Activated CD4-positive, alpha-beta T cell treated with anti-CD3 and anti-CD28 coated beads for 36 hours (primary cell): ENCODE data around the gene ADAMTS17. TPM values are rescaled to one million over a fixed set of nuclear protein-coding genes. Genes with fewer than 3 reads are reported as not detected.

Experiments
- ATAC-seq: fragments of 200-7000 bp; cut with Tn5 transposase; one replicate; pipeline ENCODE4 v1.10.0; 2021; ENCODE audit warnings: mild to moderate bottlenecking, moderate library complexity
- CTCF ChIA-PET: fragments of 350-600 bp; sonication (Branson Sonifier 250); formaldehyde crosslinking; loops from one replicate; lab custom pipeline; 2021; ENCODE audit warnings: antibody characterized with exemption; lab: Charles Lee
- POLR2A ChIA-PET: fragments of 350-600 bp; sonication (Branson Sonifier 250); formaldehyde crosslinking; loops from one replicate; lab custom pipeline; 2021; ENCODE audit warnings: antibody characterized with exemption, inconsistent platforms; lab: Charles Lee
- DNase-seq: peaks from one replicate; pipeline ENCODE4 v3.0.0-alpha.2; 2020
- H3K27ac Mint-ChIP-seq: one replicate; pipeline ENCODE4 v1.8.0; 2021; ENCODE audit warnings: mixed read lengths
- H3K27me3 Mint-ChIP-seq: one replicate; pipeline ENCODE4 v1.8.0; 2021; ENCODE audit warnings: mixed read lengths
- H3K36me3 Mint-ChIP-seq: one replicate; pipeline ENCODE4 v1.8.0; 2021; ENCODE audit warnings: low read depth, mixed read lengths
- H3K4me1 Mint-ChIP-seq: one replicate; pipeline ENCODE4 v1.8.0; 2021; ENCODE audit warnings: mixed read lengths
- H3K4me3 Mint-ChIP-seq: one replicate; pipeline ENCODE4 v1.8.0; 2021; ENCODE audit warnings: mild to moderate bottlenecking, moderate library complexity, mixed read lengths
- H3K9me3 Mint-ChIP-seq: one replicate; pipeline ENCODE4 v1.8.0; 2021; ENCODE audit warnings: low read depth, mixed read lengths
- intact Hi-C, 2 experiments: fragments of 100-400 bp; cut with DNase I in 1 of 2; cut with micrococcal nuclease in 1 of 2; formaldehyde crosslinking; loops; one replicate each; pipeline versions ENCODE4 v1.14.2 to v1.15.1; 2022 to 2024; cut with DNase I, micrococcal nuclease
- total RNA-seq, 2 experiments: library from RNA; stranded (reverse); gene quantifications; one replicate each; pipeline ENCODE4 v1.2.3, GENCODE V29; 2021

Gene ADAMTS17
- total RNA-seq, 2 experiments from 2014 or later, result 0.49 to 0.57 TPM

GRCh38 chr15:100171411-100171810, 170.4 kb downstream of the ADAMTS17 start:
- intact Hi-C loops, result no loop called here
- H3K9me3 Mint-ChIP-seq, result peaks cover 7% of the 10 kb centered on the region
- no peak overlapping the region for H3K4me3 Mint-ChIP-seq
- ChIA-PET CTCF (interaction anchor here (0.7 kb wide), 1 partner anchor 143 kb away, joined by 3 read pairs; no protein-coding TSS in a partner anchor), POLR2A (no interaction called here)
- H3K36me3 Mint-ChIP-seq, result peaks cover 1% of the 10 kb centered on the region
- H3K4me1 Mint-ChIP-seq, result peaks cover 3% of the 10 kb centered on the region
- no peaks in the 10 kb centered on the region for H3K27me3 Mint-ChIP-seq
- ATAC-seq, result no peak
- no peak for DNase-seq
- no peak overlapping the region for H3K27ac Mint-ChIP-seq

DNA sequence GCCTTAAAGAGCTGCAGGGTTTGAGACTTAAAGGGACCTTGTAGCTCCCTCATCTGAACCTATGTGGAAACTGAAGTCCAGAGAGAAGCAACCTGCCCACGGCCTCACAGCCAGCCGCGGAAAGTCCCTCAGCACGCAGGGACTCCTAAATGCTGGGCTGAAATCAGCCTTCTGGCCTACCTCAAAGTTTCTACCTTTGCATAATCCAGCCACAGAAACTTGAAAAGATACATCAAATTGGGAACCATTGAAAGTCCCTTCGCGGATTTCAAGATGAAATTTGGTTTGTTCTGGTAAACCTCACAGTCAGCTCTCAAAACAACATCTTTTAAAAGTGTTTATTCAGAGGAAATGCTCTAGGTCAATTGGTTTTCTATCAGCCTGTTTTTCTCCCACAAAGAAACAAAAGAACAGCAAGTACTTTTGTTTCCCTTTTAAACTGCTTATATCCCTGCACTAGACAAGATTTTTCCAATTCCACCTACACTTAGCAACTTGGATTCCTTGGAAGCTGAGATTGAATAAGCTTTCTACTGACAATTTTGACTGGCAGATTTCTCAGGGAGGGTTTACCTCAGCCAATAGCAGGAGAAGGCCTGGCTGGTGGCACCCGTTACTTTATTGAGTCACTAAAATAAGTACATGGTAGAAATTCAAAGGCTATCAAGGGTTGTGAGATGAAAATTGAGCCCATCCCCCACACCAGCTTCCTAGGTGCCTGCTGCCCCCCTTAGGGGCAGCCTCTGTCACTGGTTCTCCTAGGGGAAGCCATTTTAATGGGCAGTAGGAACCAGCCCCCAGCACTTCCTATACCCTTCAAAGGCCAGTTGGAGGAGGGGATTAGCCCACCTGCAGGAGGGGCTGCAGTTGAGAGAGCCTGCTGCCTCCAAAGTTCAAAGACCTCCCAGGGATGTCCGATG, 171.2 kb downstream of the ADAMTS17 start:
- peaks cover 5% of the 10 kb centered on the region for H3K9me3 Mint-ChIP-seq
- ChIA-PET POLR2A (no interaction called here), CTCF (no interaction called here)
- no peak overlapping the region for H3K27ac Mint-ChIP-seq
- intact Hi-C loops, result no loop called here
- DNase-seq (peak; percentile 67), ATAC-seq (peak; percentile 88)
- peaks cover 3% of the 10 kb centered on the region for H3K4me1 Mint-ChIP-seq
- no peaks in the 10 kb centered on the region for H3K36me3 Mint-ChIP-seq
- no peaks in the 10 kb centered on the region for H3K27me3 Mint-ChIP-seq
- H3K4me3 Mint-ChIP-seq, result no peak overlapping the region

DNA sequence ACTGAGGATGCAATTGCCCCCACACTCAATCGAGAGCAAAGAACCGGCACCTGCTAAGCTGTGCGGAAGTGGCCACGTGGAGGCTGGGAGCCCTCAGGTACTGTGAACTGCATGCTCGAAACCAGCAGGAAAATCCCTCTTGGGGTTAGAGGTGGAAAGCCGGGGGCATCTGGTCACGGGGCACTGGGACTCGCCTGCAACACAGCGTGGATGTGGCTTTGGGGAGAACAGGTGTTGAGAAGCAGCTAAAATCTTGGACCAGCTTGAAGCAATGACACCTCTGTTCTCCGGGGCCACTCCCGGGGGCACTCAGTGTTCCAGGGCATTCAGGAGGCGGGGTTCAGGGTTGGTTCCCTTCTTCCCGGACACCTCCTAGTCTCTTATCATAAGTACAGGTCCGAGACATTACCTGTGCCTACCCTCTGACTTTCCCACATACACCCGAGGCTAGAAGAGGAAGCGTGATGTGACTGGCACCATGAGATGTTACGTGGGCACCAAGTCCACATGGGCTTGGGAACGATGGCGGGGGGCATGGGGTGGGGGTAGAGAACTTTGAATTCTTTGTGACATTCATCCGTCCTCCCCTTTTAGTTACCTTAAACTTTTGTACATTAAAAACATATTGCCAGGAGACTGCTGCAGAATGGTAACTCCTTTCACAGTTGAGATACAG, 172.0 kb downstream of the ADAMTS17 start:
- peaks cover 5% of the 10 kb centered on the region for H3K9me3 Mint-ChIP-seq
- no peak overlapping the region for H3K4me3 Mint-ChIP-seq
- DNase-seq (no peak), ATAC-seq (no peak)
- POLR2A ChIA-PET, result no interaction called here
- H3K4me1 Mint-ChIP-seq, result peaks cover 3% of the 10 kb centered on the region
- CTCF ChIA-PET, result no interaction called here
- no peaks in the 10 kb centered on the region for H3K36me3 Mint-ChIP-seq
- intact Hi-C loops, result no loop called here
- no peak overlapping the region for H3K27ac Mint-ChIP-seq
- H3K27me3 Mint-ChIP-seq, result no peaks in the 10 kb centered on the region

DNA sequence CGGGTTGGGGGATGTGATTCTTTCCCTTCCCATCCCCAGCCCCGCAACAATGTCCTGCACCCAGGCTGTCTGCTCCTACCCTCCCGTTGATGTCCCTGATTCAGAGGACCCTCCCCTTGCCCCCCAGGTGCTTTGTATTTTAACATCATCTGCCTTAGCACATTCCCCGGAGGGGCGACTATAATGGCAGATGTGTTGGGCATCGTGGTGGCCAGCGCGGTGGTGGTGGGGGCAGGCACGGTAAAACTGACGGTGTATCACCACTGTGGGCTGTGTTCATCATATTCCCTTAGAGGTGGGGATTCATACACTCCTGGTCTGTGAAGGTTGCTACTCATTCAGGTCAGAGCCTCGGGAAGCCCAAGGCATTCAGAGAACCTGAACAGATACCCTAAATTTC, 173.0 kb downstream of the ADAMTS17 start:
- CTCF ChIA-PET, result no interaction called here
- no peak overlapping the region for H3K4me3 Mint-ChIP-seq
- no peak overlapping the region for H3K27ac Mint-ChIP-seq
- intact Hi-C loops, result no loop called here
- DNase-seq (no peak), ATAC-seq (no peak)
- no peaks in the 10 kb centered on the region for H3K36me3 Mint-ChIP-seq
- no peaks in the 10 kb centered on the region for H3K27me3 Mint-ChIP-seq
- H3K9me3 Mint-ChIP-seq, result peaks cover 5% of the 10 kb centered on the region
- POLR2A ChIA-PET, result no interaction called here
- peaks cover 3% of the 10 kb centered on the region for H3K4me1 Mint-ChIP-seq

- no peak overlapping the region for H3K4me3 Mint-ChIP-seq
- H3K9me3 Mint-ChIP-seq, result peaks cover 5% of the 10 kb centered on the region
- H3K27ac Mint-ChIP-seq, result no peak overlapping the region
- ChIA-PET POLR2A (no interaction called here), CTCF (interaction anchor here (1.4 kb wide), 1 partner anchor 9 kb away, joined by 3 read pairs; no protein-coding TSS in a partner anchor)
- DNase-seq, result no peak
- intact Hi-C loops, result no loop called here
- no peak for ATAC-seq
- no peaks in the 10 kb centered on the region for H3K36me3 Mint-ChIP-seq
- peaks cover 3% of the 10 kb centered on the region for H3K4me1 Mint-ChIP-seq
- H3K27me3 Mint-ChIP-seq, result no peaks in the 10 kb centered on the region
Measured at GRCh38 chr15:100167884-100168375, 173.8 kb downstream of the ADAMTS17 start.

DNA sequence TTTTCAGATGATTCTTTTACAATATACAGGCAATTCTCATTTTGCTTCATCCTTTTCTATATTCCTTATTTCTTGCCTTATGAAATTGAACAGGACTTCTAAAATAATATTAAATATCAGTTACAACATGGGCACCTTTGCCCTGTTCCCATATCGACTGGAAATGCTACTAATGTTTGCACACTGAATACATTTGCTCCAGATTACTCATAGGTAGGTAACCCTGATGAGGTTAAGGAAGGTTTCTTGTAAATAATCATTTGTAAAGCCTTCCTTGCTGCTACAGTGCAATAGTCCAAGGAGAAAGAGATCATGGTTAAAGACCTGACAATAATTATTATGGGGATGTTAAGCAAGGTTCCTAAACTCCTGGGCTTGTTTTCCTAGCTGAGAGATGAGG, 175.5 kb downstream of the ADAMTS17 start:
- no peak overlapping the region for H3K27ac Mint-ChIP-seq
- ChIA-PET POLR2A (no interaction called here), CTCF (no interaction called here)
- H3K4me1 Mint-ChIP-seq, result peaks cover 3% of the 10 kb centered on the region
- no peak overlapping the region for H3K4me3 Mint-ChIP-seq
- no peaks in the 10 kb centered on the region for H3K9me3 Mint-ChIP-seq
- ATAC-seq (no peak), DNase-seq (no peak)
- H3K27me3 Mint-ChIP-seq, result no peaks in the 10 kb centered on the region
- H3K36me3 Mint-ChIP-seq, result no peaks in the 10 kb centered on the region
- intact Hi-C loops, result no loop called here

- DNase-seq (no peak), ATAC-seq (no peak)
- Mint-ChIP-seq H3K36me3 (no peaks in the 10 kb centered on the region), H3K9me3 (no peaks in the 10 kb centered on the region), H3K27me3 (no peaks in the 10 kb centered on the region), H3K4me3 (no peak overlapping the region), H3K4me1 (no peaks in the 10 kb centered on the region), H3K27ac (no peak overlapping the region)
- CTCF ChIA-PET, result no interaction called here
- POLR2A ChIA-PET, result no interaction called here
- intact Hi-C loops, result no loop called here
Measured at GRCh38 chr15:100163961-100164360, 177.8 kb downstream of the ADAMTS17 start.

GRCh38 chr15:100160953-100161352, 180.8 kb downstream of the ADAMTS17 start:
- no peaks in the 10 kb centered on the region for H3K4me1 Mint-ChIP-seq
- no peaks in the 10 kb centered on the region for H3K27me3 Mint-ChIP-seq
- no peak overlapping the region for H3K4me3 Mint-ChIP-seq
- H3K9me3 Mint-ChIP-seq, result no peaks in the 10 kb centered on the region
- DNase-seq (no peak), ATAC-seq (no peak)
- POLR2A ChIA-PET, result no interaction called here
- intact Hi-C loops, result no loop called here
- H3K36me3 Mint-ChIP-seq, result no peaks in the 10 kb centered on the region
- no peak overlapping the region for H3K27ac Mint-ChIP-seq
- CTCF ChIA-PET, result interaction anchor here (0.6 kb wide), 1 partner anchor 226 kb away, joined by 3 read pairs; no protein-coding TSS in a partner anchor

GRCh38 chr15:100159436-100159835, 182.3 kb downstream of the ADAMTS17 start:
- H3K4me1 Mint-ChIP-seq, result no peaks in the 10 kb centered on the region
- H3K36me3 Mint-ChIP-seq, result no peaks in the 10 kb centered on the region
- H3K27me3 Mint-ChIP-seq, result no peaks in the 10 kb centered on the region
- intact Hi-C loops, result no loop called here
- H3K9me3 Mint-ChIP-seq, result no peaks in the 10 kb centered on the region
- ChIA-PET CTCF (interaction anchor here (0.6 kb wide), 1 partner anchor 892 kb away, joined by 3 read pairs; no protein-coding TSS in a partner anchor), POLR2A (no interaction called here)
- no peak for DNase-seq
- H3K27ac Mint-ChIP-seq, result no peak overlapping the region
- ATAC-seq, result no peak
- no peak overlapping the region for H3K4me3 Mint-ChIP-seq

- Mint-ChIP-seq H3K4me3 (no peak overlapping the region), H3K9me3 (no peaks in the 10 kb centered on the region), H3K27ac (no peak overlapping the region), H3K27me3 (no peaks in the 10 kb centered on the region), H3K36me3 (no peaks in the 10 kb centered on the region), H3K4me1 (no peaks in the 10 kb centered on the region)
- DNase-seq (no peak), ATAC-seq (no peak)
- ChIA-PET POLR2A (no interaction called here), CTCF (interaction anchor here (0.5 to 0.7 kb wide), 2 partner anchors 60 to 106 kb away, joined by 3 read pairs; no protein-coding TSS in a partner anchor)
- intact Hi-C loops, result no loop called here
Measured at GRCh38 chr15:100158356-100158755, 183.4 kb downstream of the ADAMTS17 start.

DNA sequence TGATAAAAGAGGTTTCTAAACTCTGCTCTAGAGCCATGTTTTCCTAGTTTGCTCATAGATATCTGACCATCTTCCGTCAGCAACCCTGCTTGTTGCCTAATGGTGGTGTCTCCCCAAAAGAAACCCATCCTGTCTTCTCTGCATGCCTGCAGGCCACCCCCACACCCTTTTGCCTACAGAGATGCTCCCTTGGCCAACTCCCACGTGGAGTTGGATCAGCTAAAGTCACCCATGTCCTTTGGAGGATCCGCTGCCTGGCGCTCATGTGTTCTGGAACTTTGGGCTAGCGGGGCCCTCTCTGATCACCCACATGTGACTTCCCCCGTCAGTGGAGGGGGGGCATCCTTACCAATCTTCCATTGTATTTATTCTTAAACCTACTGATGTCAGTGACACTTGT, 185.6 kb downstream of the ADAMTS17 start:
- Mint-ChIP-seq H3K4me3 (no peak overlapping the region), H3K27ac (no peak overlapping the region), H3K36me3 (no peaks in the 10 kb centered on the region), H3K4me1 (no peaks in the 10 kb centered on the region), H3K9me3 (no peaks in the 10 kb centered on the region), H3K27me3 (no peaks in the 10 kb centered on the region)
- ChIA-PET POLR2A (no interaction called here), CTCF (no interaction called here)
- intact Hi-C loops, result no loop called here
- DNase-seq, result no peak
- no peak for ATAC-seq
